NCI-H1048 (cell line): ENCODE measurements around the gene RAB34.

Experiments used
- DNase-seq: peaks from one replicate; lab custom pipeline; 2025; lab: John Stamatoyannopoulos, UW

The RAB34 gene

DNA sequence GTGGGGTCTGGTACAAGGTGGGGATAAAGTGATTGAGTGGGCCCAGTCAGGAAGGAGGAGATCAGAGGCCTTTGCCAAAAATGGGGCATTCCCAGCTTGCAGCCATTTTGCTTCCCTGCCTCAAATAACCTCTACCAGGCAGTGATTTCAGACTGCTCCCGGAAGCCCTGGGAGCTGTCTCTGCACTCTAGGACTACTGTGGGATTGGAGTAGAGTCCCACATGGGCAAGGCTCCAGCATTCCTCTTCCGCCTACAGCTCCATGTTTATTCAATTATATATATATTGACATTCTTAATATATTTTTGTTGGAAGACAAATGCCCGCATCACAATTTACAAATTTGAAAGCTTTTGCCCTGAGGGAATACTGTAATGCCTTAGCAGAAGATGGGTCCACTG lies 42.2 kb downstream of the RAB34 start:
- DNase-seq = no peak

DNA sequence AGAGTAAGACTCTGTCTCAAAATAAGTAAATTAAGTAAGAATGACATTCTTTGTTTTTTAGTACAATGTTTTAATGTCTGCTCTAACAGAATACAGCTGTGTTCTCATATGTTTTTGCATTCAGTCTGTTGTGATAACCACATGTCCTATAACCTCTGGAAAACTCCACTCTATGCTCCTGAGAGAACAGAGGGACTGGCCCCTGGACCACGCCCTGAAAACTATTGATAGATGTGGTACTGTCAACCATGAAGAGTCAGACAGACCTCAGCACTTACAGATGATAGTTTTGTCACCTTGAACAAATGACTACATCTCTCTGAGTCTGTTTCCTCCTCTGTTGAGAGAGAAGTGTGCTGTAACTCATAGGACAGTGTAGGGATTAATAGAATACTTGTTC lies 47.8 kb downstream of the RAB34 start:
- no peak for DNase-seq

DNA sequence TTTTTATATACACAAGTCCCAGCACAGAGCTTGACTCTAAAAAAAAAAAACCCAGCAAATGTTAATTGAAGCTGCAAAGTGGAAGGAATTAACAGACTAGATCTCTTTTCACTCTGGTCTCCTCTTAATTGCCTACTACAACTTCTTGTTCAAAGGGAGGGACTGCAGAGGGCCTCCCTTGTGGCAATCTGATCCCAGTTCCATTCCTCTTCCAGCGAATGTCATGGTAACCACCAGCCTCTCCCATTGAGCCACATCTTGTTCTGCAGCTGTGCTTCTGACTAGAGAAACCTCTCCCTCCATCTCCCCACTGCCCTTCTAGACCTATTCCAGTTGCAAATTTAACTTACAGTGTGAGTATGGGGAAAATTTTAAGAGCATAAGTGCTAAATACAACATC lies 49.8 kb downstream of the RAB34 start:
- no peak for DNase-seq

DNA sequence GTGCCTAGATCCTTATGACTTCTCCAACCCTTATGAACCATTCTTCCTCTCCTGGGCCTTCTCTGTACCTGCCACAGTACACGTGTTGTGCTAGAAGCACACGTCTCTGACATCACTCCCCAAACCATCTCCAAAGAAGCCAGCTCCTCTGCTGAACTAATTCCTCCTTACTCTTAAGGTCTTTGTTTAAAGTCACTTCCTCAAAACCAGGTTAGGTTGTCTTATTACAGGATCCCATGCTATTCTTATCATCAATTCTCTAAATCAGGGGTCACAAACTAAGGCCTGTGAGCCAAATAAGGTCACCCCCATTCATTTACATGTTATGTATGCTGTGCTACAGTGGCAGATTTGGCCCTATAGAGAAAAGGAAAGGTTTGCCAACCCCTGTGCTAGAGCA lies 51.7 kb downstream of the RAB34 start:
- no peak for DNase-seq
